GM12878 (cell line): Measurements from ENCODE around the gene OSBPL2. TPM values are rescaled to one million over a fixed set of nuclear protein-coding genes. Genes with fewer than 3 reads are reported as not detected.

ENCODE experiments used
- ATAC-seq: fragments of 200-7000 bp; cut with Tn5 transposase; 3 replicates; pipeline ENCODE4 v1.9.1; 2020; ENCODE audit warnings: mild to moderate bottlenecking, moderate library complexity
- BruUV-seq: library from RNA; stranded (reverse); fragments of 400-500 nt; replicated peaks from 2 replicates; lab custom pipeline; 2021; lab: Mats Ljungman, UMichigan
- CTCF ChIA-PET: fragments of 300-600 bp; sonication (Branson Sonifier 250); formaldehyde crosslinking; extraction: SDS; loops from one replicate; lab custom pipeline; 2021; ENCODE audit warnings: inconsistent platforms; lab: Yijun Ruan, JAX
- POLR2A ChIA-PET: fragments of 350-600 bp; formaldehyde crosslinking; extraction: SDS; loops from one replicate; lab custom pipeline; 2021; ENCODE audit warnings: inconsistent platforms; lab: Charles Lee
- RAD21 ChIA-PET: fragments of 300-600 bp; sonication (Branson Sonifier 250); formaldehyde crosslinking; loops from one replicate; lab custom pipeline; 2023; ENCODE audit warnings: antibody characterized with exemption; ENCODE audit not compliant: unreplicated experiment; lab: Charles Lee
- SMC1A ChIA-PET: fragments of 300-600 bp; sonication (Branson Sonifier 250); formaldehyde crosslinking; loops from one replicate; lab custom pipeline; 2023; ENCODE audit not compliant: unreplicated experiment, uncharacterized antibody; lab: Charles Lee
- DNase-seq: peaks from one replicate; pipeline ENCODE4 v3.0.0-alpha.2; 2011; ENCODE audit warnings: low read depth, low spot score
- FAIRE-seq: peaks from 3 replicates; lab custom pipeline; 2011; peaks lifted over from hg19 to GRCh38; lab: Jason Lieb, UNC
- H2AFZ ChIP-seq: 2 replicates; pipeline ENCODE4 v1.6.0; 2011; ENCODE audit warnings: low read depth, low read length, control low read depth; ENCODE audit not compliant: control insufficient read depth
- H3K27ac ChIP-seq: 2 replicates; pipeline ENCODE4 v1.5.1; 2011; ENCODE audit warnings: control low read depth; ENCODE audit not compliant: control insufficient read depth, insufficient read depth
- H3K27me3 ChIP-seq, 2 experiments: replicated peaks in 1 of 2; 2 replicates each; pipeline versions ENCODE4 v1.6.0 to v1.6.1; 2011; ENCODE audit warnings: low read length in 1 of 2; ENCODE audit not compliant: control insufficient read depth in 2 of 2, insufficient read depth in 2 of 2
- H3K36me3 ChIP-seq, 2 experiments: 2 replicates each; pipeline ENCODE4 v1.5.1; 2011; ENCODE audit warnings: low read length in 1 of 2; ENCODE audit not compliant: control insufficient read depth in 2 of 2, insufficient read depth in 2 of 2
- H3K4me1 ChIP-seq: 2 replicates; pipeline ENCODE4 v1.6.1; 2011; ENCODE audit warnings: mild to moderate bottlenecking, low read length, moderate library complexity, mixed read lengths; ENCODE audit not compliant: control insufficient read depth, insufficient read depth
- H3K4me2 ChIP-seq: 2 replicates; pipeline ENCODE4 v1.6.0; 2011; ENCODE audit warnings: control low read depth; ENCODE audit not compliant: control insufficient read depth, insufficient read depth
- H3K4me3 ChIP-seq: fragments of 200-600 bp; sonication (generic); 2 replicates; pipeline ENCODE4 v1.5.1; 2016
- H3K79me2 ChIP-seq: 2 replicates; pipeline ENCODE4 v1.6.0; 2011; ENCODE audit warnings: low read length; ENCODE audit not compliant: control insufficient read depth, insufficient read depth
- H3K9ac ChIP-seq: 2 replicates; pipeline ENCODE4 v1.8.0; 2011; ENCODE audit warnings: low read length, control low read depth, mixed read lengths; ENCODE audit not compliant: control insufficient read depth, insufficient read depth
- H3K9me3 ChIP-seq: replicated peaks from 3 replicates; pipeline ENCODE4 v1.5.1; 2011; ENCODE audit warnings: mild to moderate bottlenecking, low read length; ENCODE audit not compliant: control insufficient read depth, insufficient read depth
- H4K20me1 ChIP-seq: 2 replicates; pipeline ENCODE4 v1.6.0; 2011; ENCODE audit not compliant: control insufficient read depth, insufficient read depth
- ASH2L ChIP-seq: fragments of 300-600, 200-600 bp; sonication (generic); IDR thresholded peaks from 2 replicates; pipeline ENCODE4 v1.6.1; 2017; ENCODE audit warnings: low read depth, mild to moderate bottlenecking, borderline replicate concordance
- CBFB ChIP-seq: IDR thresholded peaks from 2 replicates; pipeline ENCODE4 v1.6.1; 2016; ENCODE audit warnings: antibody characterized with exemption, low read depth
- CREB1 ChIP-seq: IDR thresholded peaks from 2 replicates; pipeline ENCODE4 v1.6.1; 2012; ENCODE audit warnings: low read depth, mild to moderate bottlenecking, inconsistent platforms
- HDGF ChIP-seq: fragments of 450-650 bp; IDR thresholded peaks from 2 replicates; pipeline ENCODE4 v1.6.1; 2016; ENCODE audit warnings: antibody characterized with exemption
- IKZF1 ChIP-seq: fragments of 450-650 bp; conservative IDR thresholded peaks from 2 replicates; pipeline ENCODE4 v1.6.1; 2017; ENCODE audit warnings: antibody characterized with exemption, mild to moderate bottlenecking
- MTA2 ChIP-seq: fragments of 450-650 bp; IDR thresholded peaks from 2 replicates; pipeline ENCODE4 v1.6.1; 2016; ENCODE audit warnings: low read depth, mild to moderate bottlenecking, moderate library complexity
- MXI1 ChIP-seq: fragments of 150-350 bp; IDR thresholded peaks from 2 replicates; pipeline ENCODE4 v1.6.1; 2011; ENCODE audit warnings: low read depth, mild to moderate bottlenecking, inconsistent platforms, low read length, improper control_type of control experiment
- POLR2A ChIP-seq: IDR thresholded peaks from 2 replicates; pipeline ENCODE4 v1.6.1; 2011; ENCODE audit warnings: low read depth, mild to moderate bottlenecking, low read length
- RB1 ChIP-seq: fragments of 450-650 bp; formaldehyde crosslinking; IDR thresholded peaks from 2 replicates; pipeline ENCODE4 v1.6.1; 2017; ENCODE audit warnings: mild to moderate bottlenecking, borderline replicate concordance
- ZBTB33 ChIP-seq: fragments of 450-650 bp; IDR thresholded peaks from 2 replicates; pipeline ENCODE4 v1.6.1; 2017; ENCODE audit warnings: mild to moderate bottlenecking
- ZBTB40 ChIP-seq: fragments of 450-650 bp; IDR thresholded peaks from 2 replicates; pipeline ENCODE4 v1.6.1; 2016; ENCODE audit warnings: mild to moderate bottlenecking, moderate library complexity, borderline replicate concordance
- ZNF622 ChIP-seq: fragments of 450-650 bp; IDR thresholded peaks from 2 replicates; pipeline ENCODE4 v1.6.1; 2017; ENCODE audit warnings: mild to moderate bottlenecking, inconsistent platforms
- WGBS: methylation state at CpG from one replicate; pipeline ENCODE4 v1.1.6; 2016; ENCODE audit warnings: low lambda C conversion rate; ENCODE audit not compliant: insufficient replicate concordance, insufficient coverage; ENCODE audit errors: missing lambda C conversion rate; 5-methylcytosine and 5-hydroxymethylcytosine counted together
- in situ Hi-C: fragments of 300-500 bp; cut with MboI; formaldehyde crosslinking; loops from 9 replicates; pipeline ENCODE4 v1.14.3; 2018; ENCODE audit warnings: mixed read lengths
- intact Hi-C: fragments of 100-400 bp; cut with micrococcal nuclease; formaldehyde crosslinking; loops from one replicate; pipeline ENCODE4 v1.14.2; 2022; ENCODE audit not compliant: unreplicated experiment
- polyA plus RNA-seq, 11 experiments: library from polyadenylated mRNA; depleted of rRNA in 4 of 11; unstranded in 6 of 11; stranded (reverse) in 5 of 11; fragments of >200 nt; fragmentation: Nextera tagmentation in 4 of 11; fragmentation: Illumina TruSeq in 1 of 11; extraction: Ambion mirVana in 4 of 11; extraction: Trizol in 1 of 11; gene quantifications; 1 replicate in 1 of 11; 2 replicates in 10 of 11; pipeline versions ENCODE4 v1.2.1 to v1.2.3, GENCODE V29; 2011 to 2016; ENCODE audit warnings: inconsistent platforms in 2 of 11, missing spikeins in 2 of 11, low read depth in 1 of 11
- total RNA-seq, 4 experiments: library from RNA; depleted of rRNA in 3 of 4; stranded (reverse); fragments of >200 nt in 3 of 4; fragmentation: Illumina TruSeq in 1 of 4; extraction: Trizol in 1 of 4; gene quantifications; 2 replicates each; pipeline versions ENCODE4 v1.2.1 to v1.2.3, GENCODE V29; 2013 to 2021

Gene OSBPL2
- total and polyA plus RNA-seq, 10 of the 15 experiments (the other 5 are each of a cell fraction or from before 2014, with no cell fraction given): 2.8 to 22.3 (median 14.7) TPM

- TF ChIP-seq CREB1 (peak; percentile 59; the same call in 1 of the 2 replicates), CBFB (no peak), POLR2A (0 out of 2 replicates have a peak, but pooled peaks have one; percentile 49), MTA2 (peak; percentile 32; the same call in 1 of the 2 replicates), ASH2L (no peak), IKZF1 (peak; percentile 30; the same call in 1 of the 2 replicates), MXI1 (peak; percentile 29; the same call in 1 of the 2 replicates)
These were observed 101.3 kb downstream of the OSBPL2 start (continued) for GRCh38 chr20:62339647-62340062.

GRCh38 chr20:62342910-62343309 lies 104.6 kb downstream of the OSBPL2 start:
- SMC1A ChIA-PET: interaction anchor here (0.8 kb wide), 1 partner anchor 216 kb away, joined by 3 read pairs; no protein-coding TSS in a partner anchor
- WGBS: 89% methylated on average over 10 of the region's 10 CpGs
- Histone ChIP-seq H3K79me2 (no peaks in the 10 kb centered on the region), H3K27ac (no peak overlapping the region), H3K4me3 (no peak overlapping the region), H3K27me3 (no peaks in the 10 kb centered on the region), H2AFZ (no peak overlapping the region), H3K36me3 (no peaks in the 10 kb centered on the region), H3K4me2 (no peak overlapping the region), H4K20me1 (no peaks in the 10 kb centered on the region), H3K4me1 (peaks cover 20% of the 10 kb centered on the region), H3K9ac (no peak overlapping the region), H3K9me3 (peaks cover 3% of the 10 kb centered on the region)
- TF ChIP-seq MXI1 (no peak), HDGF (no peak), ZBTB33 (no peak), ZNF622 (no peak), ZBTB40 (peak; percentile 55; the same call in 1 of the 2 replicates), RB1 (no peak)
- CTCF ChIA-PET: interaction anchor here (0.9 kb wide), 1 partner anchor 39 kb away, joined by 3 read pairs; no protein-coding TSS in a partner anchor
- in situ Hi-C loops (no loop called here), intact Hi-C loops (loop anchor here (5.0 kb wide), 1 partner anchor 39 kb away; no protein-coding TSS in a partner anchor)
- RAD21 ChIA-PET: no interaction called here
- POLR2A ChIA-PET: no interaction called here
- FAIRE-seq (no peak), DNase-seq (no peak), ATAC-seq (no peak)
- no TSS peak for BruUV-seq
